Chondrocyte (in vitro differentiated cells): Measurements from ENCODE around the gene CETN3. TPM values are rescaled to one million over a fixed set of nuclear protein-coding genes. Genes with fewer than 3 reads are reported as not detected.
"Not testable (repeated sequence)": the region's sequence is repeated elsewhere in the genome, so short reads cannot be mapped to it uniquely, and the experiment has no call there.

Source experiments
- DNase-seq: peaks from one replicate; pipeline ENCODE4 v3.0.0; 2021; ENCODE audit warnings: mixed read lengths, low spot score
- H3K27ac Mint-ChIP-seq: one replicate; pipeline ENCODE4 v1.8.0; 2021; ENCODE audit warnings: mild to moderate bottlenecking, moderate library complexity, mixed read lengths; ENCODE audit not compliant: unreplicated experiment
- H3K27me3 Mint-ChIP-seq: 2 replicates; pipeline ENCODE4 v1.8.0; 2021; ENCODE audit warnings: low read depth, mixed read lengths
- H3K36me3 Mint-ChIP-seq: 2 replicates; pipeline ENCODE4 v1.8.0; 2021; ENCODE audit warnings: low read depth, mixed read lengths
- H3K4me1 Mint-ChIP-seq: 2 replicates; pipeline ENCODE4 v1.8.0; 2021; ENCODE audit warnings: low read depth, mild to moderate bottlenecking, mixed read lengths
- H3K4me3 Mint-ChIP-seq: one replicate; pipeline ENCODE4 v1.8.0; 2021; ENCODE audit warnings: mild to moderate bottlenecking, moderate library complexity, mixed read lengths; ENCODE audit not compliant: unreplicated experiment
- H3K9me3 Mint-ChIP-seq: 2 replicates; pipeline ENCODE4 v1.8.0; 2021; ENCODE audit warnings: low read depth, mixed read lengths
- CTCF ChIP-seq: fragments of 200-600 bp; sonication (generic); IDR thresholded peaks from 2 replicates; pipeline ENCODE4 v1.5.0; 2021; ENCODE audit warnings: antibody characterized with exemption, mild to moderate bottlenecking, moderate library complexity
- total RNA-seq: library from RNA; stranded (reverse); gene quantifications from 3 replicates; pipeline ENCODE4 v1.2.1, GENCODE V29; 2021

Gene CETN3
- total RNA-seq, 1 donor from 2014 or later: 13.9 TPM

GRCh38 chr5:90347462-90347861 is 62.1 kb downstream of the CETN3 start:
- no peaks in the 10 kb centered on the region for H3K9me3 Mint-ChIP-seq
- no peaks in the 10 kb centered on the region for H3K36me3 Mint-ChIP-seq
- H3K27ac Mint-ChIP-seq: no peak overlapping the region
- H3K4me1 Mint-ChIP-seq: no peaks in the 10 kb centered on the region
- H3K27me3 Mint-ChIP-seq: no peaks in the 10 kb centered on the region
- TF ChIP-seq CTCF: no peak
- H3K4me3 Mint-ChIP-seq: no peak overlapping the region
- no peak for DNase-seq

- no peak for DNase-seq
Measured at GRCh38 chr5:90345684-90346083, 63.9 kb downstream of the CETN3 start.

GRCh38 chr5:90344689-90345088 is 64.9 kb downstream of the CETN3 start:
- Mint-ChIP-seq H3K36me3 (no peaks in the 10 kb centered on the region), H3K27ac (no peak overlapping the region), H3K4me3 (no peak overlapping the region), H3K9me3 (no peaks in the 10 kb centered on the region), H3K27me3 (no peaks in the 10 kb centered on the region), H3K4me1 (no peaks in the 10 kb centered on the region)
- TF ChIP-seq CTCF: no peak
- no peak for DNase-seq

More at GRCh38 chr5:90345684-90346083, 63.9 kb downstream of the CETN3 start:
- no peaks in the 10 kb centered on the region for H3K27me3 Mint-ChIP-seq
- no peak overlapping the region for H3K27ac Mint-ChIP-seq
- H3K4me1 Mint-ChIP-seq: no peaks in the 10 kb centered on the region
- no peak for TF ChIP-seq CTCF
- no peak overlapping the region for H3K4me3 Mint-ChIP-seq
- H3K9me3 Mint-ChIP-seq: no peaks in the 10 kb centered on the region
- H3K36me3 Mint-ChIP-seq: no peaks in the 10 kb centered on the region

GRCh38 chr5:90343731-90344130 is 65.8 kb downstream of the CETN3 start:
- not testable (repeated sequence) for H3K27ac Mint-ChIP-seq, H3K4me3 Mint-ChIP-seq, DNase-seq, H3K27me3 Mint-ChIP-seq, H3K4me1 Mint-ChIP-seq, H3K36me3 Mint-ChIP-seq, H3K9me3 Mint-ChIP-seq

- no peaks in the 10 kb centered on the region for H3K9me3 Mint-ChIP-seq
- no peak for DNase-seq
- H3K4me1 Mint-ChIP-seq: no peaks in the 10 kb centered on the region
- no peaks in the 10 kb centered on the region for H3K36me3 Mint-ChIP-seq
- H3K4me3 Mint-ChIP-seq: no peak overlapping the region
- no peak for TF ChIP-seq CTCF
- no peak overlapping the region for H3K27ac Mint-ChIP-seq
- H3K27me3 Mint-ChIP-seq: no peaks in the 10 kb centered on the region
Measured at GRCh38 chr5:90342576-90342975, 67.0 kb downstream of the CETN3 start.

Other genes starting within 250 kb of the CETN3 start
- 6.6 to 8.2 TPM (median 7.1 TPM) in 3 replicates for gene MBLAC2, start 65.0 kb upstream of the CETN3 start, total RNA-seq
- 1.4 to 1.6 TPM (median 1.5 TPM) in 3 replicates for gene POLR3G, start 65.1 kb upstream of the CETN3 start, total RNA-seq
- 20.9 to 23.9 TPM (median 23.6 TPM) in 3 replicates for gene LYSMD3, start 119.8 kb upstream of the CETN3 start, total RNA-seq
- 1.2 to 2.7 TPM (median 1.5 TPM) in 3 replicates for gene ADGRV1, start 149.0 kb upstream of the CETN3 start, total RNA-seq